Activated naive CD4-positive, alpha-beta T cell treated with anti-CD3 and anti-CD28 coated beads for 36 hours (primary cell): ENCODE measurements around the gene METTL9. TPM values are rescaled to one million over a fixed set of nuclear protein-coding genes. Genes with fewer than 3 reads are reported as not detected.
"Not testable (repeated sequence)": the region's sequence is repeated elsewhere in the genome, so short reads cannot be mapped to it uniquely, and the experiment has no call there.

Experiments used
- CTCF ChIA-PET: fragments of 350-600 bp; sonication (Branson Sonifier 250); formaldehyde crosslinking; loops from one replicate; lab custom pipeline; 2021; ENCODE audit warnings: antibody characterized with exemption; lab: Charles Lee
- DNase-seq: peaks from one replicate; pipeline ENCODE4 v3.0.0-alpha.2; 2020
- H3K27ac Mint-ChIP-seq: one replicate; pipeline ENCODE4 v1.8.0; 2021; ENCODE audit warnings: mild to moderate bottlenecking, mixed read lengths
- H3K27me3 Mint-ChIP-seq: one replicate; pipeline ENCODE4 v1.8.0; 2021; ENCODE audit warnings: low read depth, mixed read lengths
- H3K36me3 Mint-ChIP-seq: one replicate; pipeline ENCODE4 v1.8.0; 2021; ENCODE audit warnings: low read depth, mixed read lengths
- H3K4me1 Mint-ChIP-seq: one replicate; pipeline ENCODE4 v1.8.0; 2021; ENCODE audit warnings: low read depth, mixed read lengths
- H3K4me3 Mint-ChIP-seq: one replicate; pipeline ENCODE4 v1.8.0; 2021; ENCODE audit warnings: mild to moderate bottlenecking, moderate library complexity, mixed read lengths
- H3K9me3 Mint-ChIP-seq: one replicate; pipeline ENCODE4 v1.8.0; 2021; ENCODE audit warnings: mixed read lengths
- intact Hi-C: fragments of 100-400 bp; cut with micrococcal nuclease; formaldehyde crosslinking; loops from one replicate; pipeline ENCODE4 v1.15.1; 2023
- total RNA-seq, 2 experiments: library from RNA; stranded (reverse); gene quantifications; one replicate each; pipeline ENCODE4 v1.2.3, GENCODE V29; 2021

The METTL9 gene
- total RNA-seq, 2 experiments from 2014 or later: 82.5 to 85.1 TPM

GRCh38 chr16:21563676-21564075 lies 35.7 kb upstream of the METTL9 start:
- Mint-ChIP-seq H3K4me3 (no peak overlapping the region), H3K27ac (no peak overlapping the region), H3K4me1 (no peaks in the 10 kb centered on the region), H3K9me3 (no peaks in the 10 kb centered on the region), H3K27me3 (no peaks in the 10 kb centered on the region), H3K36me3 (no peaks in the 10 kb centered on the region)
- DNase-seq: no peak
- intact Hi-C loops: loop anchor here (10.0 kb wide), 1 partner anchor 1051 kb away; no protein-coding TSS in a partner anchor
- CTCF ChIA-PET: interaction anchor here (0.9 to 1.3 kb wide), 2 partner anchors 10 kb away, joined by 3 to 5 read pairs; no protein-coding TSS in a partner anchor

- intact Hi-C loops: loop anchor here (10.0 kb wide), 1 partner anchor 1050 kb away; no protein-coding TSS in a partner anchor
- not testable (repeated sequence) for H3K27ac Mint-ChIP-seq, H3K4me1 Mint-ChIP-seq, H3K9me3 Mint-ChIP-seq, H3K4me3 Mint-ChIP-seq, H3K27me3 Mint-ChIP-seq, DNase-seq, H3K36me3 Mint-ChIP-seq
- CTCF ChIA-PET: interaction anchor here (0.6 to 0.9 kb wide), 2 partner anchors 10 to 1411 kb away, joined by 3 read pairs; no protein-coding TSS in a partner anchor
Observed at GRCh38 chr16:21564367-21564766, 35.0 kb upstream of the METTL9 start.

DNA sequence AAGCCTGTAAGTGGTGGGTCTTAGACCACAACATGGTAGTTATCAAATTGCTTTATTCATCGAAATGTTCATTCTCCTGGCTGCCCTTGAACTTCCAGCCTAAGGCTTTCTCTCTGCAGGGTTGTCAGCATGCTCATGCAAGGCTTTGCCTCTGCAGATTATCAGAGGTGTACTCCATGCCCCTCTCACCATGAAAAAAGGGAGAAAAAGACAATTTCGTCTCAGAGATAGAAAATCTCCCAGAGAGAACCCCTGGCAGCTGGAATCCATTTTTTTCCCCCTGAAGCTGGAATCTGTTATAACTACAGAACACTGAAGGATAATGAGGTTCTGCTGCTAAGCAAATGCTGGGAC lies 33.9 kb upstream of the METTL9 start:
- H3K27me3 Mint-ChIP-seq: no peaks in the 10 kb centered on the region
- intact Hi-C loops: loop anchor here (10.0 kb wide), 1 partner anchor 1049 kb away; no protein-coding TSS in a partner anchor
- CTCF ChIA-PET: interaction anchor here (1.0 kb wide), 1 partner anchor 92 kb away, joined by 3 read pairs; no protein-coding TSS in a partner anchor
- H3K4me3 Mint-ChIP-seq: no peak overlapping the region
- H3K36me3 Mint-ChIP-seq: no peaks in the 10 kb centered on the region
- H3K27ac Mint-ChIP-seq: no peak overlapping the region
- no peaks in the 10 kb centered on the region for H3K9me3 Mint-ChIP-seq
- no peaks in the 10 kb centered on the region for H3K4me1 Mint-ChIP-seq
- no peak for DNase-seq

DNA sequence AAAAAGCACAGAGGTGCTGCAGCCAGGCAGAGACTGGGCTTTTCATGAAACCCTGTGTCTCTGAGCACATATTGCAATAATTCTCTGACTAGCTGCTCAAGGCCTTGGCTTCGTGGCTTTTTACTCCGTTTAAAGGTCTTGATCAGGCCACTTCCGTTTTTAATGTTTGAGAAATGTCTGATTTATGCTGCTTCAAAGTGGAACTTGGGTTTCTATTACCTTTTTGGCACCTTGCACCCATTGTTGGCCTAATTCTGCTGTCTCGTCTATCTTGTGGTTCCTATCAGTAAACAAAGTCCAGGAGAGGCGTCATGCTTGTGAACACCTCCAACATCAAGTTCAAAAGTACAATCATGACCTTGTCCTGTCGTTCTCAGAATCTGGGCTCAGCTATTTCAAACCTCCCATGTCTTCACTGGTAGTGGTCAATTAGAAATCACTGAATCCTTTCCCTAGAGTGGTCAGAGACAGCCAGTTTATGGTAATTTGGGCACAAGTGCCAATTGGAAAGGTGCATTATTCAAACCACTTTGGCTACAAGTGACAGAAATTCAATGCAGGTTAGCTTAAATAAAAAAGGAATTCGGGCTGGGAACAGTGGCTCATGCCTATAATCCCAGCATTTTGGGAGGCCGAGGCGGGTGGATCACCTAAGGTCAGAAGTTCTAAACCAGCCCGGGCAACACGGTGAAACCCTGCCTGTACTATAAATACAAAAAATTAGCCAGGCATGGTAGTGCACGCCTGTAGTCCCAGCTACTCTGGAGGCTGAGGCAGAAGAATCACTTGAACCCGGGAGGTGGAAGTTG lies 33.3 kb upstream of the METTL9 start:
- CTCF ChIA-PET: interaction anchor here (1.0 to 1.2 kb wide), 2 partner anchors 91 to 142 kb away, joined by 3 to 4 read pairs; no protein-coding TSS in a partner anchor
- H3K4me1 Mint-ChIP-seq: no peaks in the 10 kb centered on the region
- intact Hi-C loops: loop anchor here (10.0 kb wide), 1 partner anchor 1049 kb away; no protein-coding TSS in a partner anchor
- no peak overlapping the region for H3K4me3 Mint-ChIP-seq
- no peaks in the 10 kb centered on the region for H3K9me3 Mint-ChIP-seq
- DNase-seq: no peak
- H3K36me3 Mint-ChIP-seq: no peaks in the 10 kb centered on the region
- no peaks in the 10 kb centered on the region for H3K27me3 Mint-ChIP-seq
- H3K27ac Mint-ChIP-seq: no peak overlapping the region

- Mint-ChIP-seq H3K9me3 (no peaks in the 10 kb centered on the region), H3K36me3 (no peaks in the 10 kb centered on the region), H3K27me3 (no peaks in the 10 kb centered on the region), H3K4me1 (no peaks in the 10 kb centered on the region), H3K27ac (no peak overlapping the region), H3K4me3 (no peak overlapping the region)
- DNase-seq: no peak
- CTCF ChIA-PET: interaction anchor here (1.2 kb wide), 1 partner anchor 141 kb away, joined by 4 read pairs; no protein-coding TSS in a partner anchor
- intact Hi-C loops: loop anchor here (10.0 kb wide), 1 partner anchor 1048 kb away; no protein-coding TSS in a partner anchor
Observed at GRCh38 chr16:21566891-21567414, 32.4 kb upstream of the METTL9 start.

GRCh38 chr16:21567496-21567895 lies 31.9 kb upstream of the METTL9 start:
- not testable (repeated sequence) for H3K4me3 Mint-ChIP-seq, H3K36me3 Mint-ChIP-seq, H3K4me1 Mint-ChIP-seq, H3K27me3 Mint-ChIP-seq, H3K9me3 Mint-ChIP-seq, DNase-seq, H3K27ac Mint-ChIP-seq
- intact Hi-C loops: loop anchor here (10.0 kb wide), 1 partner anchor 1047 kb away; no protein-coding TSS in a partner anchor
- CTCF ChIA-PET: interaction anchor here (0.6 kb wide), 1 partner anchor 13 kb away, joined by 3 read pairs; no protein-coding TSS in a partner anchor

DNA sequence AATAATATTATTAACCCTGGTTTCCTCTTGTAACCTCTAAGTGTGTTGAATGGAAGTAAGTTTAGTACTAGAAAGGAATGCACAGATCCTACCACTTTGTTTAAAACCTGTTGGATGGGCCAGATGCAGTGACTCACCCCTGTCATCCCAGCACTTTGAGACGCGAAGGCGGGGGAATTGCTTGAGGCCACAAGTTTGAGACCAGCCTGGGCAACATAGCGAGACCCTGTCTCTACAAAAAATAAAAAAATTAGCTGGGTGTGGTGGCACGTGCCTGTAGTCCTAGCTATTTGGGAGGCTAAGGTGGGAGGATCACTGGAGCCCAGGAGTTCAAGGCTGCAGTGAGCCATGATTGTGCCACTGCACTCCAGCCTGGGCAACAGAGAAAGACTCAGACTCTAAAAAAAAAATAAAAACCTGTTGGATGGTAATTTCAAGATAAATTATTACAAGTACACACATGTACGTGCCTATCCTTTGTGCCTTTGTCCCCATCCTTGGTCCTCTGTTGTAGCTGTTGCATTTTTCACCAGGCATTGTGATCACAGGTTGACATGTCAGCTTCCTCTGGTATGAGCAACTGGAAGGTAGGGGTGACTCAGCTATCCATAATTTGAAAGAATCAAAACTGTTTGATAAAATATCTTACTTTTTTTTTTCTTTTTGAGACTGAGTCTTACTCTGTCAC lies 30.7 kb upstream of the METTL9 start:
- intact Hi-C loops: loop anchor here (10.0 kb wide), 1 partner anchor 1046 kb away; no protein-coding TSS in a partner anchor
- CTCF ChIA-PET: interaction anchor here (0.7 kb wide), 3 partner anchors 9 to 982 kb away, joined by 3 read pairs; no protein-coding TSS in a partner anchor
- Mint-ChIP-seq H3K4me1 (no peaks in the 10 kb centered on the region), H3K27me3 (no peaks in the 10 kb centered on the region), H3K4me3 (no peak overlapping the region), H3K36me3 (no peaks in the 10 kb centered on the region), H3K27ac (no peak overlapping the region), H3K9me3 (no peaks in the 10 kb centered on the region)
- no peak for DNase-seq

DNA sequence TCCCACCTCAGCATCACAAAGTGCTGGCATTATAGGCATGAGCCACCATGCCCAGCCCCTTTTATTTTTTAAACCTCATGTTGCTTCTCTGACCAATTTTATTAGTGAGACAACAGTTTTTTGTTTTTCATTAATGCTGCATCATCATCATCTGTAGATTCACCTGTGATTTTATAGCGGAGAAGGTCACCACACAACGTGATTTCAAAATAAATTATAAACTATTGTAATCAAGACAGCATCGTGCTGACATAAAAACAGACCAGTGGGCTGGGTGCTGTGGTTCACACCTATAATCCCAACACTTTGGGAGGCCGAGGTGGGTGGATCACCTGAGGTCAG lies 28.7 kb upstream of the METTL9 start:
- no peak for DNase-seq
- Mint-ChIP-seq H3K27ac (no peak overlapping the region), H3K4me3 (no peak overlapping the region), H3K9me3 (no peaks in the 10 kb centered on the region), H3K36me3 (no peaks in the 10 kb centered on the region), H3K4me1 (no peaks in the 10 kb centered on the region), H3K27me3 (no peaks in the 10 kb centered on the region)
- intact Hi-C loops: no loop called here
- CTCF ChIA-PET: no interaction called here

GRCh38 chr16:21573506-21573905 lies 25.9 kb upstream of the METTL9 start:
- DNase-seq, intact Hi-C loops, H3K4me3 Mint-ChIP-seq, H3K36me3 Mint-ChIP-seq, H3K9me3 Mint-ChIP-seq, H3K27me3 Mint-ChIP-seq, H3K4me1 Mint-ChIP-seq, H3K27ac Mint-ChIP-seq: not testable (repeated sequence)
- CTCF ChIA-PET: interaction anchor here (0.9 kb wide), 1 partner anchor 10 kb away, joined by 3 read pairs; no protein-coding TSS in a partner anchor

- CTCF ChIA-PET: interaction anchor here (0.9 kb wide), 1 partner anchor 11 kb away, joined by 3 read pairs; no protein-coding TSS in a partner anchor
- intact Hi-C loops: no loop called here
- Mint-ChIP-seq H3K27me3 (no peaks in the 10 kb centered on the region), H3K27ac (no peak overlapping the region), H3K4me3 (no peak overlapping the region), H3K9me3 (no peaks in the 10 kb centered on the region), H3K4me1 (no peaks in the 10 kb centered on the region), H3K36me3 (no peaks in the 10 kb centered on the region)
- DNase-seq: no peak
Observed at GRCh38 chr16:21574372-21574771, 25.0 kb upstream of the METTL9 start.

GRCh38 chr16:21576323-21576722 lies 23.1 kb upstream of the METTL9 start:
- CTCF ChIA-PET, H3K27ac Mint-ChIP-seq, H3K4me3 Mint-ChIP-seq, H3K4me1 Mint-ChIP-seq, H3K9me3 Mint-ChIP-seq, H3K36me3 Mint-ChIP-seq, intact Hi-C loops, H3K27me3 Mint-ChIP-seq, DNase-seq: not testable (repeated sequence)

DNA sequence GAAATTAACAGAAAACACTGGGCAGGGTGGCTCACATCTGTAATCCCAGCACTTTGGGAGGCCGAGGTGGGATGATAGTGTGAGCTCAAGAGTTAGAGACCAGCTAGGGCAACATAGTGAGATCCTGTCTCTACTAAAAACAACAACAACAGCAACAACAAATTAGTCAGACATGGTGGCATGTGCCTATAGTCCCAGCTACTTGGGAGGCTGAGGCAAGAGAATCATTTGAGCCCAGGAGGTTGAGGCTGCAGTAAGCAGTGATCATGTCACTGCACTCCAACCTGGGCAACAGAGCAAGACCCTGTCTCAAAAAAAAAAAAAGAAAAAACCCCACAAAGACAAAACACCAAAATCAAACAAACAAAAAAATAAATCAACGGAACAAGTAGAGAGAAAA lies 21.9 kb upstream of the METTL9 start:
- H3K27ac Mint-ChIP-seq, H3K36me3 Mint-ChIP-seq, intact Hi-C loops, DNase-seq, H3K4me3 Mint-ChIP-seq, H3K4me1 Mint-ChIP-seq, H3K9me3 Mint-ChIP-seq, H3K27me3 Mint-ChIP-seq: not testable (repeated sequence)
- CTCF ChIA-PET: interaction anchor here (0.6 kb wide), 1 partner anchor 420 kb away, joined by 4 read pairs; no protein-coding TSS in a partner anchor
